ENCODE data around the gene MIPEP.
"Not testable (repeated sequence)": the region's sequence is repeated elsewhere in the genome, so short reads cannot be mapped to it uniquely, and the experiment has no call there.

The MIPEP gene

GRCh38 chr13:23889615-23890607 is 711 bp upstream of the MIPEP start:
- no peak for DNase-seq (ENCODE audit: low read depth)

- DNase-seq (ENCODE audit: low read depth) = not testable (repeated sequence)
These were observed 4.8 kb downstream of the MIPEP start for GRCh38 chr13:23884361-23884760.

GRCh38 chr13:23883255-23883654 is 5.9 kb downstream of the MIPEP start:
- DNase-seq (ENCODE audit: low read depth) = no peak

GRCh38 chr13:23881402-23881800 is 7.8 kb downstream of the MIPEP start:
- not testable (repeated sequence) for DNase-seq (ENCODE audit: low read depth)

- DNase-seq (ENCODE audit: low read depth) = not testable (repeated sequence)
These were observed 8.5 kb downstream of the MIPEP start for GRCh38 chr13:23880493-23881401.

- DNase-seq (ENCODE audit: low read depth) = no peak
These were observed 11.9 kb downstream of the MIPEP start for GRCh38 chr13:23877286-23877685.

- DNase-seq (ENCODE audit: low read depth) = no peak
These were observed 12.9 kb downstream of the MIPEP start for GRCh38 chr13:23876265-23876664.

GRCh38 chr13:23871616-23872220 is 17.5 kb downstream of the MIPEP start:
- DNase-seq (ENCODE audit: low read depth) = no peak

GRCh38 chr13:23870356-23871140 is 18.7 kb downstream of the MIPEP start:
- no peak for DNase-seq (ENCODE audit: low read depth)

- DNase-seq (ENCODE audit: low read depth) = no peak
These were observed 20.7 kb downstream of the MIPEP start for GRCh38 chr13:23868521-23868920.

- no peak for DNase-seq (ENCODE audit: low read depth)
These were observed 22.1 kb downstream of the MIPEP start for GRCh38 chr13:23867027-23867491.

GRCh38 chr13:23866420-23867026 is 22.7 kb downstream of the MIPEP start:
- DNase-seq (ENCODE audit: low read depth) = no peak

GRCh38 chr13:23865906-23866305 is 23.3 kb downstream of the MIPEP start:
- no peak for DNase-seq (ENCODE audit: low read depth)

- no peak for DNase-seq (ENCODE audit: low read depth)
These were observed 24.2 kb downstream of the MIPEP start for GRCh38 chr13:23865026-23865425.

- no peak for DNase-seq (ENCODE audit: low read depth)
These were observed 27.9 kb downstream of the MIPEP start for GRCh38 chr13:23861310-23861709.

GRCh38 chr13:23859904-23860303 is 29.3 kb downstream of the MIPEP start:
- DNase-seq (ENCODE audit: low read depth) = no peak

- no peak for DNase-seq (ENCODE audit: low read depth)
These were observed 29.7 kb downstream of the MIPEP start for GRCh38 chr13:23859455-23859854.

GRCh38 chr13:23858546-23858945 is 30.7 kb downstream of the MIPEP start:
- no peak for DNase-seq (ENCODE audit: low read depth)

GRCh38 chr13:23856008-23856750 is 33.0 kb downstream of the MIPEP start:
- no peak for DNase-seq (ENCODE audit: low read depth)

- DNase-seq (ENCODE audit: low read depth) = no peak
These were observed 33.8 kb downstream of the MIPEP start for GRCh38 chr13:23855360-23855759.

Data from CMK (cell line).